ENCODE results near the gene SLX1A. TPM values are rescaled to one million over a fixed set of nuclear protein-coding genes. Genes with fewer than 3 reads are reported as not detected.

Gene SLX1A
- polyA plus RNA-seq, 1 experiment = 3.8 TPM

DNA sequence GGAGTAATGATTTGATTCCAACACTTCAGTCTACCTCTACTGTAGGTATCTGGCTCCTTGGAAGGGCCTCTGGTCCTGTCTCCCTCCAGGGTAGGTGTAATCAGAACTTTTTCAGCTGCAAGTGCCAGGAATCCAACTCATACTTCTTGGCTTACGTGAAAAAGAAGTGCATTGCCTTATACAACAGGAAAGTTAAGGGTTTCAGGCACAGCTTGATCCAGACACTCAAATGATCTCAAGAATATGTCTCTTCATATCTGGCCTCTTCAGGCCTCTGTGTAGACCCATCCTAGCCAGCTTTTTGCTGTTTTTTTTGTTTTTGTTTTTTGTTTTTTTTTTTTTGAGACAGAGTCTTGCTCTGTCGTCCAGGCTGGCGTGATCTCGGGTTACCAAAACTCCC, 14.5 kb upstream of the SLX1A start:
- POLR2A ChIA-PET = interaction anchor here (0.5 to 0.7 kb wide), 2 partner anchors 109 to 267 kb away, joined by 3 to 4 read pairs; no protein-coding TSS in a partner anchor
- Histone ChIP-seq H3K9me3 (ENCODE audit: control insufficient read depth, insufficient read depth, low read length) (no peaks in the 10 kb centered on the region), H3K4me3 (ENCODE audit: low read depth, low read length) (no peak overlapping the region), H3K27me3 (ENCODE audit: control insufficient read depth, insufficient read depth, low read length) (no peaks in the 10 kb centered on the region), H3K27ac (ENCODE audit: low read depth, low read length) (no peak overlapping the region)
- CTCF ChIA-PET = no interaction called here
- TF ChIP-seq, protein P1, sequence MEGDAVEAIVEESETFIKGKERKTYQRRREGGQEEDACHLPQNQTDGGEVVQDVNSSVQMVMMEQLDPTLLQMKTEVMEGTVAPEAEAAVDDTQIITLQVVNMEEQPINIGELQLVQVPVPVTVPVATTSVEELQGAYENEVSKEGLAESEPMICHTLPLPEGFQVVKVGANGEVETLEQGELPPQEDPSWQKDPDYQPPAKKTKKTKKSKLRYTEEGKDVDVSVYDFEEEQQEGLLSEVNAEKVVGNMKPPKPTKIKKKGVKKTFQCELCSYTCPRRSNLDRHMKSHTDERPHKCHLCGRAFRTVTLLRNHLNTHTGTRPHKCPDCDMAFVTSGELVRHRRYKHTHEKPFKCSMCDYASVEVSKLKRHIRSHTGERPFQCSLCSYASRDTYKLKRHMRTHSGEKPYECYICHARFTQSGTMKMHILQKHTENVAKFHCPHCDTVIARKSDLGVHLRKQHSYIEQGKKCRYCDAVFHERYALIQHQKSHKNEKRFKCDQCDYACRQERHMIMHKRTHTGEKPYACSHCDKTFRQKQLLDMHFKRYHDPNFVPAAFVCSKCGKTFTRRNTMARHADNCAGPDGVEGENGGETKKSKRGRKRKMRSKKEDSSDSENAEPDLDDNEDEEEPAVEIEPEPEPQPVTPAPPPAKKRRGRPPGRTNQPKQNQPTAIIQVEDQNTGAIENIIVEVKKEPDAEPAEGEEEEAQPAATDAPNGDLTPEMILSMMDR (IDR thresholded peaks at IDR 0.05; ENCODE audit: low read depth, low read length) = no peak
- no peak for DNase-seq (ENCODE audit: low read depth, low spot score)

DNA sequence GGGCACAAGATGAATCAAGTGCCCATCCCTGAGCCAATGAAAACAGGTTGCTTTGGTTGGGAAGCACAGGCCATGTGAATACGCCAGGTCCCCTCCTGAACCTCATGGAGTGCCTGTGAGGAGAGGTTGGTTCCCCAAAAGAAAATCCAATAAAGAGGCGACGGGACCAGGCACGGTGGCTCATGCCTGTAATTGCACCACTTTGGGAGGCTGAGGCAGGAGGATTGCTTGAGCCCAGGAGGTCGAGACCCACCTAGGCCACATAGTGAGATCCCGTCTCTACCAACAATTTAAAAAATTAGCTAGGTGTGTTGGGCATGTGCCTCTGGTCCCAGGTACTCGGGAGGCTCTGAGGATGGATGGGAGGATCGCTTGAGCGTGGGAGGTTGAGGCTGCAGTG, 13.7 kb upstream of the SLX1A start:
- TF ChIP-seq, protein P1 (IDR thresholded peaks at IDR 0.05; ENCODE audit: low read depth, low read length) = no peak
- H3K27me3 ChIP-seq (ENCODE audit: control insufficient read depth, insufficient read depth, low read length) = no peaks in the 10 kb centered on the region
- ChIA-PET CTCF (no interaction called here), POLR2A (no interaction called here)
- no peak overlapping the region for H3K4me3 ChIP-seq (ENCODE audit: low read depth, low read length)
- no peak for DNase-seq (ENCODE audit: low read depth, low spot score)
- H3K27ac ChIP-seq (ENCODE audit: low read depth, low read length) = no peak overlapping the region
- H3K9me3 ChIP-seq (ENCODE audit: control insufficient read depth, insufficient read depth, low read length) = no peaks in the 10 kb centered on the region

DNA sequence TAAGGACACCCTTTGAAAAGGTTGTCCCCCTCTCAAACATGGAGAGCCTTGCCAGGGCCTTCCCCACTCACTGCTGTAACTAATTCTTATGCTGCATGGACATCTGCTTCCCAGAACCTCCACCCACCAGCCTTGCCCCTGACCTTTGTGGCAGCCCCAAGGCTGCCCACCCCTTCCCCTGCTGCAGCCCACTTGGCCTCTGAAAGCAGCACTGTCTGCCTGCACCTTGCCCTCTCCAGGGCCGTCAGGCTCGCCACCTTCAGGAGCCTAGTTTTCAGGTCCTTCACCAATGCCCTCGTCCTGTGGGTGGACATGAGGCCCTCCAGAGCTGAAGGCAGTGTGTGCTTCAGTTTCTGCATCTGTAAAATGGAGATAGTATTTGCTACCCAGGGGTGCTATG, 12.9 kb upstream of the SLX1A start:
- H3K27ac ChIP-seq (ENCODE audit: low read depth, low read length) = no peak overlapping the region
- TF ChIP-seq, protein P1 (IDR thresholded peaks at IDR 0.05; ENCODE audit: low read depth, low read length) = no peak
- ChIA-PET POLR2A (interaction anchor here (0.6 kb wide), 1 partner anchor 89 kb away, joined by 3 read pairs; no protein-coding TSS in a partner anchor), CTCF (no interaction called here)
- H3K27me3 ChIP-seq (ENCODE audit: control insufficient read depth, insufficient read depth, low read length) = no peaks in the 10 kb centered on the region
- DNase-seq (ENCODE audit: low read depth, low spot score) = no peak
- no peak overlapping the region for H3K4me3 ChIP-seq (ENCODE audit: low read depth, low read length)
- no peaks in the 10 kb centered on the region for H3K9me3 ChIP-seq (ENCODE audit: control insufficient read depth, insufficient read depth, low read length)

DNA sequence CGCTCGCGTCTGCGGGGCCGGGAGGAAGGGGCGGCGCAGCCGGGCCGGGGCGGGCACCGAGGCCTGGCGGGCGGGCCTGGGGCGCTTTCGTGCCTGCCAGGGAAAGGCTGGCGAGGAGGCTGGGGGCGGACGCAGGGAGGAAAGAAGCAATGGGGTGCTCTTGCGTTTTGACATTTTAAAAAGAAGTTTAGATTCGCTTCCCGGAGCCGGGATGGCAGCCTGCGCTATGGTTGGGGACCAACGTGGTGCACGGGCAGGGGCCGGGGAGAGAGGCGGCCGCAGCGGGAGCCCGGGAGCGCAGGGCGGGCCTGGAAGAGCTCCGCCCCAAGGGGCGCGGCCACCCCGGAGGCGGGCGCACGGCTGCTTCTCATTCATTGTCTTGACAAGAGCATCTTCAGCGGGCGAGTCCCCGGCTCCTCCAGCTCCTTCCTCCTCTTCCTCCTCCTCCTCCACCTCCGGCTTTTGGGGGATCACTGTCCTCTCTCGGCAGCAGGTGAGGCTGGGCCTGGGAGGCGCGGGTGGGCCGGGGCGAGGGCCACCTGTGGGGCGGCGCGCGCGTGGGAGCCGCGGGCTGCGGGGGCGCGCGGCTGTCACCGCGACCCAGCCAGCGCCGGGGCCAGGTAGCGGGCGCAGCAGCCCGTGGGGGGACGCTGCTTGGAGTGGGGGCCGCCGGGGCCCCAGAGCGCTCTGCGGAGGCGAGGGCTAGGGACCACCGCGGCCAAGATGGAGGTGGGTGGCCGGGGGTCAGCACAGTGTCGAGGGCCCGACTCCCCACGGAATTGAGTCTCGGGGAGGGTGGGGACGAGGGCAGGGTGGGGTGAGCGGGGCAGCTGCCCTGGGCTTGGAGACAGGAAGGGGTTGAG, 10.2 kb upstream of the SLX1A start, which contains the start of gene CORO1A:
TSS of gene CORO1A (plus strand) at position 370 of the 863 bp plus-strand sequence. CDS start 1,608 bp downstream, outside the sequence.
- H3K9me3 ChIP-seq (ENCODE audit: control insufficient read depth, insufficient read depth, low read length) = no peaks in the 10 kb centered on the region; the same call in 1 of the 2 replicates
- ChIA-PET CTCF (interaction anchor here (0.6 kb wide), 1 partner anchor 369 kb away, joined by 3 read pairs; no protein-coding TSS in a partner anchor), POLR2A (interaction anchor here (0.6 to 1.0 kb wide), 2 partner anchors 118 to 1360 kb away, joined by 3 read pairs; partner anchors contain the start of genes ALDOA and ATXN2L)
- peak within 1 kb of the TSS; percentile 65 for H3K4me3 ChIP-seq (ENCODE audit: low read depth, low read length)
- TF ChIP-seq, protein P1 (IDR thresholded peaks at IDR 0.05; ENCODE audit: low read depth, low read length) = no peak
- H3K27me3 ChIP-seq (ENCODE audit: control insufficient read depth, insufficient read depth, low read length) = no peaks in the 10 kb centered on the region
- DNase-seq (ENCODE audit: low read depth, low spot score) = peak; percentile 18
- H3K27ac ChIP-seq (ENCODE audit: low read depth, low read length) = no peak within 1 kb of the TSS
